ENCODE measurements around the gene RAX2. TPM values are rescaled to one million over a fixed set of nuclear protein-coding genes. Genes with fewer than 3 reads are reported as not detected.
"Not testable (repeated sequence)": the region's sequence is repeated elsewhere in the genome, so short reads cannot be mapped to it uniquely, and the experiment has no call there.

The RAX2 gene
- total RNA-seq, 2 experiments from 2014 or later, result not detected

GRCh38 chr19:3757705-3758104 is 14.3 kb downstream of the RAX2 start:
- H3K27me3 Mint-ChIP-seq; intact Hi-C loops (cut with DNase I, micrococcal nuclease); H3K27ac Mint-ChIP-seq; H3K9me3 ChIP-seq (ENCODE audit: control insufficient read depth in 1 of 2, insufficient read depth in 1 of 2, low read length in 2 of 2); CTCF ChIA-PET; H3K27ac ChIP-seq (ENCODE audit: low read depth in 1 of 2, low read length in 2 of 2); H3K27me3 ChIP-seq (ENCODE audit: control insufficient read depth in 1 of 2, insufficient read depth in 2 of 2, low read length in 2 of 2); POLR2A ChIA-PET; H3K4me3 Mint-ChIP-seq; H3K9me3 Mint-ChIP-seq; DNase-seq; ATAC-seq (ENCODE audit: poor library complexity); H3K4me3 ChIP-seq (ENCODE audit: low read length): not testable (repeated sequence)
- H3K36me3 ChIP-seq (ENCODE audit: insufficient read depth, low read length), result peaks cover 38% of the 10 kb centered on the region
- peaks cover 58% of the 10 kb centered on the region for H3K36me3 Mint-ChIP-seq (ENCODE audit: low read depth)
- H3K4me1 ChIP-seq (ENCODE audit: insufficient read depth, low read length), result peaks cover 46% of the 10 kb centered on the region
- peaks cover 29% of the 10 kb centered on the region for H3K4me1 Mint-ChIP-seq (ENCODE audit: low read depth)

- H3K9me3 ChIP-seq (ENCODE audit: control insufficient read depth in 1 of 2, insufficient read depth in 1 of 2, low read length in 2 of 2), result peaks cover 0 to 6% of the 10 kb centered on the region in 2 experiments
- H3K4me1 ChIP-seq (ENCODE audit: insufficient read depth, low read length), result peaks cover 16% of the 10 kb centered on the region
- no peak overlapping the region for H3K4me3 ChIP-seq (ENCODE audit: low read length)
- H3K36me3 Mint-ChIP-seq (ENCODE audit: low read depth), result peaks cover 65% of the 10 kb centered on the region
- peaks cover 8% of the 10 kb centered on the region for H3K4me1 Mint-ChIP-seq (ENCODE audit: low read depth)
- intact Hi-C loops (cut with DNase I, micrococcal nuclease), result no loop called here
- H3K27me3 Mint-ChIP-seq, result no peaks in the 10 kb centered on the region
- no peak overlapping the region for H3K27ac Mint-ChIP-seq
- H3K9me3 Mint-ChIP-seq, result no peaks in the 10 kb centered on the region
- POLR2A ChIA-PET, result interaction anchor here (2.4 kb wide), 1 partner anchor 9 kb away, joined by 8 read pairs; the partner anchor contains the start of genes APBA3 and MRPL54
- TF ChIP-seq CTCF (IDR thresholded peaks at IDR 0.05), result no peak
- ATAC-seq (ENCODE audit: poor library complexity) (no peak), DNase-seq (no peak)
- no peaks in the 10 kb centered on the region for H3K27me3 ChIP-seq (ENCODE audit: control insufficient read depth in 1 of 2, insufficient read depth in 2 of 2, low read length in 2 of 2)
- H3K36me3 ChIP-seq (ENCODE audit: insufficient read depth, low read length), result peaks cover 59% of the 10 kb centered on the region
- H3K27ac ChIP-seq (ENCODE audit: low read depth in 1 of 2, low read length in 2 of 2), result no peak overlapping the region
- H3K4me3 Mint-ChIP-seq, result no peak overlapping the region
- CTCF ChIA-PET, result no interaction called here
Measured at GRCh38 chr19:3753631-3754410, 18.2 kb downstream of the RAX2 start.

GRCh38 chr19:3752492-3752891 is 19.5 kb downstream of the RAX2 start:
- peaks cover 48% of the 10 kb centered on the region for H3K36me3 ChIP-seq (ENCODE audit: insufficient read depth, low read length)

More at GRCh38 chr19:3752492-3752891, 19.5 kb downstream of the RAX2 start:
- Mint-ChIP-seq H3K27me3 (no peaks in the 10 kb centered on the region), H3K4me3 (no peak overlapping the region), H3K36me3 (ENCODE audit: low read depth) (peaks cover 57% of the 10 kb centered on the region), H3K9me3 (no peaks in the 10 kb centered on the region), H3K27ac (no peak overlapping the region), H3K4me1 (ENCODE audit: low read depth) (peaks cover 8% of the 10 kb centered on the region)
- Histone ChIP-seq H3K27ac (ENCODE audit: low read depth in 1 of 2, low read length in 2 of 2) (no peak overlapping the region), H3K4me1 (ENCODE audit: insufficient read depth, low read length) (peaks cover 4% of the 10 kb centered on the region), H3K9me3 (ENCODE audit: control insufficient read depth in 1 of 2, insufficient read depth in 1 of 2, low read length in 2 of 2) (peaks cover 0 to 6% of the 10 kb centered on the region in 2 experiments), H3K4me3 (ENCODE audit: low read length) (no peak overlapping the region), H3K27me3 (ENCODE audit: control insufficient read depth in 1 of 2, insufficient read depth in 2 of 2, low read length in 2 of 2) (no peaks in the 10 kb centered on the region)
- ATAC-seq (ENCODE audit: poor library complexity) (no peak), DNase-seq (no peak)
- intact Hi-C loops (cut with DNase I, micrococcal nuclease), result no loop called here
- ChIA-PET POLR2A (interaction anchor here (0.5 to 2.4 kb wide), 2 partner anchors 10 to 12 kb away, joined by 3 to 8 read pairs; partner anchors contain the start of genes APBA3 and MRPL54), CTCF (no interaction called here)
- no peak for TF ChIP-seq CTCF (IDR thresholded peaks at IDR 0.05)
